ENCODE data around the gene FRMPD2.

- TF ChIP-seq, protein P1, sequence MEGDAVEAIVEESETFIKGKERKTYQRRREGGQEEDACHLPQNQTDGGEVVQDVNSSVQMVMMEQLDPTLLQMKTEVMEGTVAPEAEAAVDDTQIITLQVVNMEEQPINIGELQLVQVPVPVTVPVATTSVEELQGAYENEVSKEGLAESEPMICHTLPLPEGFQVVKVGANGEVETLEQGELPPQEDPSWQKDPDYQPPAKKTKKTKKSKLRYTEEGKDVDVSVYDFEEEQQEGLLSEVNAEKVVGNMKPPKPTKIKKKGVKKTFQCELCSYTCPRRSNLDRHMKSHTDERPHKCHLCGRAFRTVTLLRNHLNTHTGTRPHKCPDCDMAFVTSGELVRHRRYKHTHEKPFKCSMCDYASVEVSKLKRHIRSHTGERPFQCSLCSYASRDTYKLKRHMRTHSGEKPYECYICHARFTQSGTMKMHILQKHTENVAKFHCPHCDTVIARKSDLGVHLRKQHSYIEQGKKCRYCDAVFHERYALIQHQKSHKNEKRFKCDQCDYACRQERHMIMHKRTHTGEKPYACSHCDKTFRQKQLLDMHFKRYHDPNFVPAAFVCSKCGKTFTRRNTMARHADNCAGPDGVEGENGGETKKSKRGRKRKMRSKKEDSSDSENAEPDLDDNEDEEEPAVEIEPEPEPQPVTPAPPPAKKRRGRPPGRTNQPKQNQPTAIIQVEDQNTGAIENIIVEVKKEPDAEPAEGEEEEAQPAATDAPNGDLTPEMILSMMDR (conservative IDR thresholded peaks at IDR 0.05; ENCODE audit: low read depth, low read length): no peak
- TF ChIP-seq EZH2 (IDR thresholded peaks at IDR 0.05; ENCODE audit: borderline replicate concordance, low read depth, low read length, poor library complexity, severe bottlenecking): no peak
These were observed 34.3 kb downstream of the FRMPD2 start for GRCh38 chr10:48240196-48240595.
